ENCODE data around the gene FBXO42. TPM values are rescaled to one million over a fixed set of nuclear protein-coding genes. Genes with fewer than 3 reads are reported as not detected.
"Not testable (repeated sequence)": the region's sequence is repeated elsewhere in the genome, so short reads cannot be mapped to it uniquely, and the experiment has no call there.

FBXO42 gene
- polyA plus RNA-seq, 1 donor, result 21.0 TPM

GRCh38 chr1:16260814-16261213, 91.5 kb downstream of the FBXO42 start:
- no peak for DNase-seq

- DNase-seq, result no peak
These were observed 93.6 kb downstream of the FBXO42 start for GRCh38 chr1:16258591-16259135.

GRCh38 chr1:16257968-16258367, 94.3 kb downstream of the FBXO42 start:
- DNase-seq, result no peak

GRCh38 chr1:16257556-16257955, 94.7 kb downstream of the FBXO42 start:
- DNase-seq, result not testable (repeated sequence)

DNA sequence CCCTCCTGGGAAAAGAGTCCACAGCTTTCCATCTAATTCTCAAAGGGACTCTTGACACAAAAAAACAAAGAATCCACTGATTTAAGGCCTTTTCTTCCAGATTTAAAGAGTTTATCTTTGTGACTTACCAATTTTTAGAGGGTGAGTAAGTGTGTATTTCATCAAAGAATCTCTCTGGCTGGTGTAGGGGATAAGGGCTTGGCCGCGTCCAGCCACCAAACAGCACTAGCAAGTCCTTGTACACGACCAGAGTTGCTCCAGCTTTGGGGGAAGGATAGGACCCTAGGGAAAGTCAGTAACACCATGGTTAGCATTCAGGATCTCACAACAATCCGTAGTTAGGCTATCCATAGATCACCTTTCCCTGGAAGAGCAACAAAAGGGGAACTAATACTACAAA, 95.8 kb downstream of the FBXO42 start:
- DNase-seq, result no peak

DNA sequence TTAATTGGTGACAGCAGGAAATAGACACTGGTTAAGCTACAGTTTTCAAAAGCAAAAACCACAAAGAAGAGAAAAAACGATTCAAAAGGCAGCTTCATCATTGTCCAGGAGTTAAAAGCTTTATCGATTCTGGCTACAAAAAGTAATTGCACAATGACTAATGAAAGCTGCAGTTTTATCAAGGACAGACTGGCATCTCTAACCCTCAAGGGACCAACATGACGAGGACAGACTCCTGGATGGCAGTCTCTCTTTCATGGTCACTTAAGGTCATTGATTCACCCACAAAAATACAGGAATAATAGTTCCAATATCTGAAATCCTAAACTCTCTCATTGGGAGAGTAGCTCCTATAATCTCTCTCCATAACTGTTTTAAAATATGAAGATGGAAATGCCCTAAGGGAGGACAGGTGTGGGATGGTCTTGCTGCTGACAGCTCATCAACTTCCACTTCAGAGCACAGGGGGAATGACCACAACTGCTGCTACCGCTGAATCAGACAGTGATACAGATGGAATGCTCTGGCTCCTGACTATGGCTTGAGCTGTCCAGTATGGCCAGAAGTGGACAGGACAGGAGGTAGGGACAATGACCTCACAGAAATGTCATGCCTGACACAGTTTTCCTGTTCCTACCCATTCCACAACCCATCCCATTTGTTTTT, 97.9 kb downstream of the FBXO42 start:
- no peak for DNase-seq

- DNase-seq, result no peak
These were observed 98.9 kb downstream of the FBXO42 start for GRCh38 chr1:16253332-16253922.

DNA sequence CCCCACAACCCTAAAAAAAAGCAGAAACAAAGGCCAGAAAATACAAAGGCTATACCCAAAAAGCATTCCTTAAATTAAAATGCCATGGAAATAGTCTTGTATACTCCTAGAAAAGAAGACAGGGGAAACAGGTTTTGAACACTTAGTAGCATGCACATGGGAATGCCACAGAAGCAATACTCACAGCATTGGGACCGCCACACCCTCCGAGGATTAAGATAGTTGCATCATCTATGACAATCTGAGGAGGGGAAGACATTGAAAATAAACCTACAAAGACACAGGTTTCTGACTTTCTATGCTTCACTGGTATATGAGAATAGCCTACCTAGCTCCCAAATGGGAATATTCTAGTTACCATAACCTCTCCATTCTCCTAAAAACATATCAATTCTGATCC, 99.4 kb downstream of the FBXO42 start:
- no peak for DNase-seq

- DNase-seq, result no peak
These were observed 100.9 kb downstream of the FBXO42 start for GRCh38 chr1:16251381-16251780.

- DNase-seq, result no peak
These were observed 101.6 kb downstream of the FBXO42 start for GRCh38 chr1:16250524-16251251.

- no peak for DNase-seq
These were observed 102.6 kb downstream of the FBXO42 start for GRCh38 chr1:16249596-16250241.

DNA sequence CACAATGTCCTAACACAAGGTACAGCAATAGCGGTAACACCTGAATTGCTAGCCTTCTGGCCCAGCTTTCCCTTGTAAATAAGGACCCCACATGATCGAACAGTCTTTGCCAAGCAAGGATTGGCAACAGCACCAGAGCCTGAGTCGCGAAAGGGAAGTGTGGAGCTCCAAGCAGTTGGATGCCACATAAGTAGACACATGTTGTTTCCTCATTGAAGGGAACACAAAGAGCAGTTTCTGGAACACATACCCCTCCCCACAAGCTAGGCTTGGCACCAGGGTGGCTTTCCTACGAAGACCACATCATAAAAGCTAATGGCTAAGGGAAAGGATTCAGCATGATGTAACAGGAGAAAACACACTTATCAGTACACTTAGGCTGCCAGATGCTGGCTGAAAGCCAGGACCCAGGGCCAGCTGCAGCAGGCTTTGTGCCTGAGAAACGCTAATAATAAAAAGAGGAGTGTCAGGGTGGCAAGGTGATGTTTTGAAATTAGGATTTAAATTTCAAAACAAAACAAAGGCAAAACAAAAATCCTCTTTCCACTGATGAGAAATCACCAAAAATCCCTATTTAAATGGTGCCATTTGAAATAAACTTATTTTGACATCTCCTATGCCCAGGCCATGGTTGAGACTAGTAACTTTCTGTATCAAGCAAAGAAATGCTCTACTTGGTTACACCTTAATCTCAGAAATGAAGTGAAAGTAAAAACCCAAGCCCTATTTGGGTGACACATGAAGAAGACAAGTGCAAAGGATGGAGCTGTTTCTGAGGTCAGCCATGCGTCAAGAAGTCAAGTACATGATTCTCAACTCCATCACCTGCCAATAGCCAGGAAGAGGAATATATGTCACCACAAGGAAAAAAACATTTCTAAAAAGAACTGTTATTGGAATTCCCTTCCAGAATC, 103.4 kb downstream of the FBXO42 start:
- peak; percentile 63 for DNase-seq

DNA sequence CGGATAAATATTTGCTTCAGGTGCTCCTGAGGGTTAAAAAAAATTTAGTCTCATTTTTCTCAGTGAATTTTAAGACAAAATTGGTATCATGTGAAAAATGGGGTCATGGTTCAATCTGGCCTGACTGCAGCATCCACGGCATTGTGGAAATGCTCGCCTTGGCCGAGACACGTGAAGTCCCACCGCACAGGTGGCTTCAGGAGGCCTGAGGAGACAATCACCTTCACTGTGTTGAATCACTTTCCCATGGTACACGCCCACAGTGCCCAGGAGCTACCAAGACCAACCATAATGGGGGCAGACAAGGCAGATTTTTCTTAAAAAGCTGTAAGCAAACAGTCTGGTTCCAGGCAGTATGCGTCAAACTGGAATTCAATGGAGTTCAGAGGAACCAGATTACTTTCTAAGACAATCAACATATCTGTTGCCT, 104.3 kb downstream of the FBXO42 start:
- DNase-seq, result no peak

DNA sequence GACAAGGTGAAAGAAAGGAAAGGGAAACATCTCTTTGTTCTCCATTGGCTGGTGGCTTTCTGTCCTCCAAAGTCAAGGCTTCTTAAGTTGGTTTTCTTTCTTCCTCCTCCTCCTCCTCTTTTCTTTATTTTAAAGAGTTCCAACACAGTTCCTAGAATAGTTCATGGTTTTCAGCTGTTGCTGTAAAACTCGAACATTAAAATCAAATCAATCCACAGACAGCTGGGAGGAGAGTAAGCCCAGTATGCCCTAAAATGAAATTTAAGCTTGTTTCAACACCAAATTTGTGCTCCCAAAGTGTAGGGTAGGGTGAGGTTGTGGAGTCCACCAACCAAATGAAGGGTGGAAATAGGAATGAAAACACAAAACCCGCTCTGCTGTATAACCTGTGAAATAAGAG, 104.8 kb downstream of the FBXO42 start:
- DNase-seq, result no peak

GRCh38 chr1:16246961-16247360, 105.3 kb downstream of the FBXO42 start:
- DNase-seq, result no peak

DNA sequence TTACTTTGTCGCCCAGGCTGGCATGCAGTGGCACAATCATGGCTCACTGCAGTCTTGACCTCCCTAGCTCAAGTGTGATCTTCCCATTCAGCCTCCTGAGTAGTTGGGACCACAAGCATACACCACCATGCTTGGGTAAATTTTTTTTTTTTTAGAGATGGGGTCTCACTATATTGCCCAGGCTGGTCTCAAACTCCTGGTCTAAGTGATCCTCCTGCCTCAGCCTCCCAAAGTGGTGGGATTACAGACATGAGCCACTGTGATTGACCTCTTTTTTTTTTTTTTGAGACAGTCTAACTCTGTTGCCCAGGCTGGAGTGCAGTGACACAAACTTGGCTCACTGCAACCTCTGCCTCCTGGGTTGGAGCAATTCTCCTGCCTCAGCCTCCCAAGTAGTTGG, 106.0 kb downstream of the FBXO42 start:
- not testable (repeated sequence) for DNase-seq

- DNase-seq, result no peak
These were observed 106.6 kb downstream of the FBXO42 start for GRCh38 chr1:16245476-16246196.

DNA sequence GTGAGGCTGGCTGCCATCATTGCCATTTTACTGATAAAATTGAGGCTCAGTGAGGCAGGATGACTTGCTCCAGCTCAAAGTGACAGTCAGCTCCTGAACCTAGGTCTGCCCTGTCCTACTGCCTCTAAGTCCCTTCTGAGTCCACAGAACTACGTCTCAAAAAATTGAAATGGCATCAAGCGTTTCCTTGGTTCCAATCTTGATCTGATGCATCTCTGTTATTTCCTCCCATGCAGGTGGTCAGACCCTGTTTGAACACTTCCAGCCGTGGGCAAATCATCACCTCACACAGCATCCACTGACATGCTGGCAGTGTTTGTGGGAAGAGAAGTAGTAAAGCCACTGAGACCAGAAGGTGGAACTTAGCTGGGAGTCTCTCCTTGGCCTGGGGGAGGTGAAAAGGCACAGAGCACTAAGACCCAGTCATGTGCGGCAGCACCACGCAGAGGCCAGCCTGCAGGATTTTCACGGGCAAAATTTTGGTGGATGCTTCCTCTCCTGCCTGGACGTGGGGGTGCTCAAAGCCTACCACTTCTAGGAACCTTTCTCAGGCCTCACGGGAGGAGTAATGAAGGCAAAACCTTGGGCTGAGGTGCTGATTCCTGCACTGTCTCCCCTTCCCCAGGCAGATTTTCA, 107.5 kb downstream of the FBXO42 start:
- no peak for DNase-seq

DNA sequence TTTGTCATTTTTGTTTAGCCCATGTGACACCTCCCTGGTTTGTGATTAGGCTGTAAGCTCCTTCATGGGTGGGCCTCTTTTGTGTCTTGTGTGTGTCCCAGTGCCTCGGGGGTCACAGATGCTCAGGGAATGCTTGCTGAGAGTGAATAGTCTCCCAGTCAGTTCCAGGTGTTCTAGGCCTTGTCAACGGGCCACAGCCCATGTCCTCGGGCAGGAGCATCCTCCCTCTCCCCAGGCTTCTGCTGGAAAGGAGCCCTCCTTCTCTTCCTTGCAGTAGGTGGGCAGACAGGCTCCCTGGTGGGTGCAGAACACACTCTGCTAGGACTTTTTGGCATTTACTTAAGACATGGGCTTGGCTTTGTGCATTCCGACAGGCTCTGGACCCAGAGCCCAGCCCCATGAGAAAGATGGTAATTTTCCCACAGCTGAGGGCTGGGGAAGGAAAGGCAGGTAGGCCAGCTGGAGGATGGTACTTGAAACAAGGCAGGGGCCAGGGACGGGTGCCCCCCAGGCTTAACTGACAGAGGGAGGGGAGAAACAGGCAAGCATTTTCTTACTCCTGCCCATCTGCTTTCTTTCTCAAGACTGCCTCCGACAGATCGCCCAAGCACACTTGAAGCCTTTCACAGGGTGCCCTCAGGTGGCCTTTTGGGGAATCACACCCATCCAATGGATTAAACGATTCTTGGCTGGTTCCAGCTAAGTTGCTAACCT, 108.2 kb downstream of the FBXO42 start:
- DNase-seq, result peak; percentile 79

DNA sequence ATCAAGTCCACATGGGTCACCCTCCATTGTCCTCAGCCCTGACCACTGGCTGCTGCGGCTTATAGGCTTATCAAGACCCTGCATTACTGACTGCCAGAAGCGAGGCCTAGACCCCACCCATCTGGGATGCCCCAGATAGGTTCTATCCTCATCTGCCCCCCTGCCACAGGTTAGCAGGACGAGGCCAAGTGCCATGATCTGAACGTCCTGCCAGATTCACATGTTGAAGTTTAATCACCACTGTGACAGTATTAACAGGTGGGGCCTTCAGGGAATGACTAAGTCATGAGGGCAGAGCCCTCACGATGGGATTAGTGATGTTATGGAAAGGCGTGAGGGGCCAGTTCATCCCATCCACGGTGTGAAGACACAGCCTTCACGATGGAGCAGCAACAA, 109.1 kb downstream of the FBXO42 start:
- no peak for DNase-seq

All from hindlimb muscle (tissue), 1 donor.